Neural cell (in vitro differentiated cells): ENCODE data around the gene EML4. TPM values are rescaled to one million over a fixed set of nuclear protein-coding genes. Genes with fewer than 3 reads are reported as not detected.
A peak's percentile ranks its signal among the peaks of the same experiment; 100 is the strongest.

Experiments
- H2AFZ ChIP-seq: fragments of 200-600, 300-800 bp; sonication (generic), shearing (Covaris generic); 2 replicates; pipeline ENCODE4 v1.6.0; 2014; ENCODE audit warnings: low read depth, mild to moderate bottlenecking, antibody characterized with exemption, low read length, moderate library complexity
- H3F3A ChIP-seq: fragments of 200-600 bp; shearing (Covaris generic); 2 replicates; pipeline ENCODE4 v1.6.1; 2016; ENCODE audit warnings: mild to moderate bottlenecking, moderate library complexity, mixed read lengths, antibody characterized with exemption, low read length; ENCODE audit not compliant: insufficient read depth, poor library complexity, severe bottlenecking
- H3K27ac ChIP-seq: fragments of 200-600, 300-800 bp; sonication (generic), shearing (Covaris generic); 2 replicates; pipeline ENCODE4 v1.5.1; 2014; ENCODE audit warnings: mild to moderate bottlenecking, low read length, moderate library complexity
- H3K27me3 ChIP-seq: fragments of 300-800, 200-600 bp; sonication (generic), shearing (Covaris generic); 2 replicates; pipeline ENCODE4 v1.6.0; 2014; ENCODE audit warnings: mild to moderate bottlenecking, low read depth, low read length, moderate library complexity; ENCODE audit not compliant: insufficient read depth
- H3K36me3 ChIP-seq: fragments of 300-800, 200-600 bp; sonication (generic), shearing (Covaris generic); 2 replicates; pipeline ENCODE4 v1.5.1; 2014; ENCODE audit warnings: mild to moderate bottlenecking, antibody characterized with exemption, low read length, moderate library complexity; ENCODE audit not compliant: insufficient read depth
- H3K4me2 ChIP-seq: fragments of 300-800, 200-600 bp; sonication (generic), shearing (Covaris generic); 2 replicates; pipeline ENCODE4 v1.6.0; 2014; ENCODE audit warnings: mild to moderate bottlenecking, low read length
- H3K4me3 ChIP-seq: fragments of 300-800, 200-600 bp; sonication (generic), shearing (Covaris generic); 2 replicates; pipeline ENCODE4 v1.5.1; 2014; ENCODE audit warnings: mild to moderate bottlenecking, low read length, moderate library complexity
- H3K79me2 ChIP-seq: fragments of 200-600 bp; shearing (Covaris generic); replicated peaks from 2 replicates; pipeline ENCODE4 v1.6.0; 2014; ENCODE audit warnings: mild to moderate bottlenecking, low read length, moderate library complexity; ENCODE audit not compliant: insufficient read depth
- H3K9ac ChIP-seq: fragments of 300-800, 200-600 bp; sonication (generic), shearing (Covaris generic); 2 replicates; pipeline ENCODE4 v1.6.1; 2016; ENCODE audit warnings: mild to moderate bottlenecking, low read length, mixed read lengths
- H3K9me2 ChIP-seq: fragments of 200-600 bp; shearing (Covaris generic); 2 replicates; pipeline ENCODE4 v1.6.1; 2016; ENCODE audit warnings: mild to moderate bottlenecking, low read length, mixed read lengths; ENCODE audit not compliant: insufficient read depth
- H3K9me3 ChIP-seq: fragments of 200-600, 300-800 bp; sonication (generic), shearing (Covaris generic); 2 replicates; pipeline ENCODE4 v1.6.1; 2016; ENCODE audit warnings: mild to moderate bottlenecking, mixed run types, low read length, moderate library complexity, mixed read lengths
- H4K20me1 ChIP-seq: fragments of 200-600 bp; shearing (Covaris generic); 2 replicates; pipeline ENCODE4 v1.6.1; 2016; ENCODE audit warnings: mild to moderate bottlenecking, mixed run types; ENCODE audit not compliant: insufficient read depth
- EP300 ChIP-seq: fragments of 450-650 bp; conservative IDR thresholded peaks from 2 replicates; pipeline ENCODE4 v1.6.1; 2014; ENCODE audit warnings: antibody characterized with exemption, mild to moderate bottlenecking, moderate library complexity; ENCODE audit not compliant: poor library complexity, severe bottlenecking
- EZH2 ChIP-seq: fragments of 200-600, 300-800 bp; shearing (Covaris generic), sonication (generic); IDR thresholded peaks from 2 replicates; pipeline ENCODE4 v1.6.1; 2014; ENCODE audit warnings: antibody characterized with exemption, low read length, borderline replicate concordance, mild to moderate bottlenecking; ENCODE audit not compliant: insufficient read depth, poor library complexity, severe bottlenecking
- MXI1 ChIP-seq: fragments of 450-650 bp; conservative IDR thresholded peaks from 2 replicates; pipeline ENCODE4 v1.6.1; 2014; ENCODE audit warnings: antibody characterized with exemption, mild to moderate bottlenecking; ENCODE audit not compliant: poor library complexity, severe bottlenecking
- POLR2AphosphoS5 ChIP-seq: IDR thresholded peaks from 2 replicates; pipeline ENCODE4 v1.6.1; 2012
- RAD21 ChIP-seq: fragments of 450-650 bp; conservative IDR thresholded peaks from 2 replicates; pipeline ENCODE4 v1.6.1; 2014; ENCODE audit warnings: antibody characterized with exemption, mild to moderate bottlenecking, moderate library complexity
- SMC3 ChIP-seq: fragments of 450-650 bp; conservative IDR thresholded peaks from 2 replicates; pipeline ENCODE4 v1.6.1; 2014; ENCODE audit warnings: antibody characterized with exemption, mild to moderate bottlenecking, moderate library complexity; ENCODE audit not compliant: poor library complexity
- TAF1 ChIP-seq: IDR thresholded peaks from 2 replicates; pipeline ENCODE4 v1.6.1; 2012; ENCODE audit warnings: low read depth
- polyA plus RNA-seq: library from polyadenylated mRNA; depleted of rRNA; stranded (reverse); fragments of >200 nt; gene quantifications from 2 replicates; pipeline ENCODE4 v1.2.3, GENCODE V29; 2014
- TF ChIP-seq, protein P1 (sequence below): IDR thresholded peaks from 2 replicates; pipeline ENCODE4 v1.6.1; 2012; ENCODE audit warnings: borderline replicate concordance
- TF ChIP-seq, protein P2 (sequence below): fragments of 450-650 bp; IDR thresholded peaks from 2 replicates; pipeline ENCODE4 v1.5.1; 2014; ENCODE audit warnings: antibody characterized with exemption, mild to moderate bottlenecking, moderate library complexity; ENCODE audit not compliant: poor library complexity, severe bottlenecking

The EML4 gene
- polyA plus RNA-seq, 1 donor from 2014 or later = 33.9 TPM

DNA sequence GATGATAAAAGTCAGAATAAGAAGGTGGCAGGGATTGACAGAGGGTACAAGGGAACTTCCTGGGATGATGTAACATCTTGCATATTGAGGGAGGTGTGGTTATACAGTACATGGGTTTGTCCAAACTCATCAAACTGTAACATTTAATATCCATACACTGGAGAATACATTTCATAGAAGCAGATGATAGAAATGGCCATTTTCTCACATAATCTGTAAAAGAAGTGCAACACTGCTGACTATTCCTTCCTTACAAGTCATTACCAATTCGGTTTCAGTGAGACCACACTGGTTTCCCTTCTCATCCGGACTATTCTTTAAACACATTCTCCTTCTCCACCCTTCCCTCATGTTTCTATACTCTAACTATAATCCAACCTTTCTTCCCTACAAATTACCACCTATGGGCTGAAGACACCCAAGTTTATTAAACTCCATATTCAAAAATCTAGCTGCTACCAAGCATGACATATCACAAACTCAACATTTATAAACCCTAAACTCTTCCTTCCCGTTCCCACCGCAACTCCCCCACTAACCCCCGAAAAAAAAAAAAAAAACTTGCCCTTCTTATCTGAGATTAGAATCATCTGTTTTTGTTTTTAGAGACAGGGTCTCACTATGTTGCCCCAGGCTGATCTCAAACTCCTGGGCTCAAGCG lies 190.3 kb downstream of the EML4 start:
- H3K27ac ChIP-seq = no peak overlapping the region
- no peak overlapping the region for H3K9ac ChIP-seq
- TF ChIP-seq TAF1 (no peak), MXI1 (no peak), EZH2 (no peak), EP300 (no peak), POLR2AphosphoS5 (no peak), SMC3 (no peak), RAD21 (no peak)
- TF ChIP-seq, protein P1, sequence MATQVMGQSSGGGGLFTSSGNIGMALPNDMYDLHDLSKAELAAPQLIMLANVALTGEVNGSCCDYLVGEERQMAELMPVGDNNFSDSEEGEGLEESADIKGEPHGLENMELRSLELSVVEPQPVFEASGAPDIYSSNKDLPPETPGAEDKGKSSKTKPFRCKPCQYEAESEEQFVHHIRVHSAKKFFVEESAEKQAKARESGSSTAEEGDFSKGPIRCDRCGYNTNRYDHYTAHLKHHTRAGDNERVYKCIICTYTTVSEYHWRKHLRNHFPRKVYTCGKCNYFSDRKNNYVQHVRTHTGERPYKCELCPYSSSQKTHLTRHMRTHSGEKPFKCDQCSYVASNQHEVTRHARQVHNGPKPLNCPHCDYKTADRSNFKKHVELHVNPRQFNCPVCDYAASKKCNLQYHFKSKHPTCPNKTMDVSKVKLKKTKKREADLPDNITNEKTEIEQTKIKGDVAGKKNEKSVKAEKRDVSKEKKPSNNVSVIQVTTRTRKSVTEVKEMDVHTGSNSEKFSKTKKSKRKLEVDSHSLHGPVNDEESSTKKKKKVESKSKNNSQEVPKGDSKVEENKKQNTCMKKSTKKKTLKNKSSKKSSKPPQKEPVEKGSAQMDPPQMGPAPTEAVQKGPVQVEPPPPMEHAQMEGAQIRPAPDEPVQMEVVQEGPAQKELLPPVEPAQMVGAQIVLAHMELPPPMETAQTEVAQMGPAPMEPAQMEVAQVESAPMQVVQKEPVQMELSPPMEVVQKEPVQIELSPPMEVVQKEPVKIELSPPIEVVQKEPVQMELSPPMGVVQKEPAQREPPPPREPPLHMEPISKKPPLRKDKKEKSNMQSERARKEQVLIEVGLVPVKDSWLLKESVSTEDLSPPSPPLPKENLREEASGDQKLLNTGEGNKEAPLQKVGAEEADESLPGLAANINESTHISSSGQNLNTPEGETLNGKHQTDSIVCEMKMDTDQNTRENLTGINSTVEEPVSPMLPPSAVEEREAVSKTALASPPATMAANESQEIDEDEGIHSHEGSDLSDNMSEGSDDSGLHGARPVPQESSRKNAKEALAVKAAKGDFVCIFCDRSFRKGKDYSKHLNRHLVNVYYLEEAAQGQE = no peak
- TF ChIP-seq, protein P2, sequence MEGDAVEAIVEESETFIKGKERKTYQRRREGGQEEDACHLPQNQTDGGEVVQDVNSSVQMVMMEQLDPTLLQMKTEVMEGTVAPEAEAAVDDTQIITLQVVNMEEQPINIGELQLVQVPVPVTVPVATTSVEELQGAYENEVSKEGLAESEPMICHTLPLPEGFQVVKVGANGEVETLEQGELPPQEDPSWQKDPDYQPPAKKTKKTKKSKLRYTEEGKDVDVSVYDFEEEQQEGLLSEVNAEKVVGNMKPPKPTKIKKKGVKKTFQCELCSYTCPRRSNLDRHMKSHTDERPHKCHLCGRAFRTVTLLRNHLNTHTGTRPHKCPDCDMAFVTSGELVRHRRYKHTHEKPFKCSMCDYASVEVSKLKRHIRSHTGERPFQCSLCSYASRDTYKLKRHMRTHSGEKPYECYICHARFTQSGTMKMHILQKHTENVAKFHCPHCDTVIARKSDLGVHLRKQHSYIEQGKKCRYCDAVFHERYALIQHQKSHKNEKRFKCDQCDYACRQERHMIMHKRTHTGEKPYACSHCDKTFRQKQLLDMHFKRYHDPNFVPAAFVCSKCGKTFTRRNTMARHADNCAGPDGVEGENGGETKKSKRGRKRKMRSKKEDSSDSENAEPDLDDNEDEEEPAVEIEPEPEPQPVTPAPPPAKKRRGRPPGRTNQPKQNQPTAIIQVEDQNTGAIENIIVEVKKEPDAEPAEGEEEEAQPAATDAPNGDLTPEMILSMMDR = no peak
- H3K9me2 ChIP-seq = no peaks in the 10 kb centered on the region
- H3K79me2 ChIP-seq = peaks cover 55% of the 10 kb centered on the region
- peak overlapping the region; percentile 93 for H3K4me2 ChIP-seq
- H2AFZ ChIP-seq = no peak overlapping the region
- no peaks in the 10 kb centered on the region for H3K27me3 ChIP-seq
- H3K4me3 ChIP-seq = peak overlapping the region; percentile 93
- H3F3A ChIP-seq = no peaks in the 10 kb centered on the region
- no peaks in the 10 kb centered on the region for H3K36me3 ChIP-seq
- H3K9me3 ChIP-seq = no peaks in the 10 kb centered on the region
- no peaks in the 10 kb centered on the region for H4K20me1 ChIP-seq

DNA sequence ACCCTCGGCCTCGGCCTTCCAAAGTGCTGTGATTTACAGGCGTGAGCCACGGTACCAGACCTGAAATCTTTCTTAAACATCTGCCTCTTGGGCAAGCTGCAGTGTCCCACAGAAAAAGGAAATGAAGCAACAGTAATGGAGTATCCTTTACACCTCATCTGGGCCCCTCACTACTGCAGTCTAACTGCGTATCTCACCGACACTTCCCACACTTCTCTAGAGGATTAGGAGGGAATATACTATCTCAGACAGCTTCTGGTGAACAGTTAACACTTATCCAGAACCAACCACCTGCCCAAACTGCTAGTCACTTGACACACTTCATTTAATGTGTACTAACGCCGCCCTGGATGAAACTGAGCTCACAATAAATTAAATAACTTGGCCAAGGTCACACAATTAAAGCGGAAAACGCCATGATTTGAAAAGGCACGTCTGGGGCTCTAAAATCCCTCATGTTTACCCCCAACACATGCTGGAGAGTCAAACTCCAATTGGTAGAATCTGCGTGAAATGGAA lies 190.9 kb downstream of the EML4 start:
- TF ChIP-seq, protein P1 = no peak
- TF ChIP-seq EP300 = no peak
- no peak for TF ChIP-seq MXI1
- no peak for TF ChIP-seq POLR2AphosphoS5
- TF ChIP-seq EZH2 = no peak
- no peak for TF ChIP-seq SMC3
- TF ChIP-seq RAD21 = no peak
- TF ChIP-seq TAF1 = no peak
- TF ChIP-seq, protein P2 = no peak
- Histone ChIP-seq H3F3A (no peaks in the 10 kb centered on the region), H3K36me3 (no peaks in the 10 kb centered on the region), H3K9me2 (no peaks in the 10 kb centered on the region), H3K27me3 (no peaks in the 10 kb centered on the region), H3K9me3 (no peaks in the 10 kb centered on the region), H3K4me2 (peak overlapping the region; percentile 93), H3K27ac (peak overlapping the region; percentile 90), H4K20me1 (no peaks in the 10 kb centered on the region), H3K9ac (peak overlapping the region; percentile 85), H3K4me3 (peak overlapping the region; percentile 93), H3K79me2 (peaks cover 51% of the 10 kb centered on the region), H2AFZ (peak overlapping the region; percentile 71)
